ENCODE measurements around the gene TXK.

DNA sequence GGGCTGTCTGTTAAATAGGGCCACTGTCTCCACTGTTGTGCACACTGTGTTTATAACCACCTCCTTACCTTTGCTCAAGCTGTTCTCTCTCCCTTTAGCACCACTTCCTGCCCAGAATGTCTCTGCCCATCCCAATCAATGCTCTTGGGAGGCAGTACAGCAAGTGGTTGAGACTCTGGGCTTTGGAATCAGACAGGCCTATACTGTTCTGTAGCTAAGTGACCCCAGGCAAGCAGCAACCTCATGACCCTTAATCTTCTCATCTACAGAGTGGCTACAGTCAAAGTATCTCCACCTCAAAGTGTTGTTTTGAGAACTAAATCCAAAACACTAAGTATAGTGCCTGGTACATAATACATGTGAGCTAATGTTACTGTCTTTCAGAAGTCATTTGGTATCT, 3.8 kb upstream of the TXK start:
- TF ChIP-seq, protein P1, sequence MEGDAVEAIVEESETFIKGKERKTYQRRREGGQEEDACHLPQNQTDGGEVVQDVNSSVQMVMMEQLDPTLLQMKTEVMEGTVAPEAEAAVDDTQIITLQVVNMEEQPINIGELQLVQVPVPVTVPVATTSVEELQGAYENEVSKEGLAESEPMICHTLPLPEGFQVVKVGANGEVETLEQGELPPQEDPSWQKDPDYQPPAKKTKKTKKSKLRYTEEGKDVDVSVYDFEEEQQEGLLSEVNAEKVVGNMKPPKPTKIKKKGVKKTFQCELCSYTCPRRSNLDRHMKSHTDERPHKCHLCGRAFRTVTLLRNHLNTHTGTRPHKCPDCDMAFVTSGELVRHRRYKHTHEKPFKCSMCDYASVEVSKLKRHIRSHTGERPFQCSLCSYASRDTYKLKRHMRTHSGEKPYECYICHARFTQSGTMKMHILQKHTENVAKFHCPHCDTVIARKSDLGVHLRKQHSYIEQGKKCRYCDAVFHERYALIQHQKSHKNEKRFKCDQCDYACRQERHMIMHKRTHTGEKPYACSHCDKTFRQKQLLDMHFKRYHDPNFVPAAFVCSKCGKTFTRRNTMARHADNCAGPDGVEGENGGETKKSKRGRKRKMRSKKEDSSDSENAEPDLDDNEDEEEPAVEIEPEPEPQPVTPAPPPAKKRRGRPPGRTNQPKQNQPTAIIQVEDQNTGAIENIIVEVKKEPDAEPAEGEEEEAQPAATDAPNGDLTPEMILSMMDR (IDR thresholded peaks at IDR 0.05): no peak
- no peak for TF ChIP-seq POLR2A (IDR thresholded peaks at IDR 0.05)
